GM19351 (cell line): ENCODE data around the gene PCDHB5.
"Not testable (repeated sequence)": the region's sequence is repeated elsewhere in the genome, so short reads cannot be mapped to it uniquely, and the experiment has no call there.

ENCODE experiments used
- ATAC-seq: cut with Tn5 transposase; IDR thresholded peaks from one replicate; pipeline ENCODE4 v1.9.1; 2021; ENCODE audit warnings: mild to moderate bottlenecking, moderate library complexity; ENCODE audit not compliant: unreplicated experiment

The PCDHB5 gene

DNA sequence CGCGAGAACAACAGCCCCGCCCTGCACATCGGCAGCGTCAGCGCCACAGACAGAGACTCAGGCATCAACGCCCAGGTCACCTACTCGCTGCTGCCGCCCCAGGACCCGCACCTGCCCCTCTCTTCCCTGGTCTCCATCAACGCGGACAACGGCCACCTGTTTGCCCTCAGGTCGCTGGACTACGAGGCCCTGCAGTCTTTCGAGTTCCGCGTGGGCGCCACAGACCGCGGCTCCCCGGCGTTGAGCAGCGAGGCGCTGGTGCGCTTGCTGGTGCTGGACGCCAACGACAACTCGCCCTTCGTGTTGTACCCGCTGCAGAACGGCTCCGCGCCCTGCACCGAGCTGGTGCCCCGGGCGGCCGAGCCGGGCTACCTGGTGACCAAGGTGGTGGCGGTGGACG is 16.6 kb downstream of the PCDHB5 start:
- not testable (repeated sequence) for ATAC-seq

DNA sequence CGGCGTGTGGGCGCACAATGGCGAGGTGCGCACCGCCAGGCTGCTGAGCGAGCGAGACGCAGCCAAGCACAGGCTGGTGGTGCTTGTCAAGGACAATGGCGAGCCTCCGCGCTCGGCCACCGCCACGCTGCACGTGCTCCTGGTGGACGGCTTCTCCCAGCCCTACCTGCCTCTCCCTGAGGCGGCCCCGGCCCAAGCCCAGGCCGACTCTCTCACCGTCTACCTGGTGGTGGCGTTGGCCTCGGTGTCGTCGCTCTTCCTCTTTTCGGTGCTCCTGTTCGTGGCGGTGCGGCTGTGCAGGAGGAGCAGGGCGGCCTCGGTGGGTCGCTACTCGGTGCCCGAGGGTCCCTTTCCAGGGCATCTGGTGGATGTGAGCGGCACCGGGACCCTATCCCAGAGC is 17.1 kb downstream of the PCDHB5 start:
- ATAC-seq, result not testable (repeated sequence)

DNA sequence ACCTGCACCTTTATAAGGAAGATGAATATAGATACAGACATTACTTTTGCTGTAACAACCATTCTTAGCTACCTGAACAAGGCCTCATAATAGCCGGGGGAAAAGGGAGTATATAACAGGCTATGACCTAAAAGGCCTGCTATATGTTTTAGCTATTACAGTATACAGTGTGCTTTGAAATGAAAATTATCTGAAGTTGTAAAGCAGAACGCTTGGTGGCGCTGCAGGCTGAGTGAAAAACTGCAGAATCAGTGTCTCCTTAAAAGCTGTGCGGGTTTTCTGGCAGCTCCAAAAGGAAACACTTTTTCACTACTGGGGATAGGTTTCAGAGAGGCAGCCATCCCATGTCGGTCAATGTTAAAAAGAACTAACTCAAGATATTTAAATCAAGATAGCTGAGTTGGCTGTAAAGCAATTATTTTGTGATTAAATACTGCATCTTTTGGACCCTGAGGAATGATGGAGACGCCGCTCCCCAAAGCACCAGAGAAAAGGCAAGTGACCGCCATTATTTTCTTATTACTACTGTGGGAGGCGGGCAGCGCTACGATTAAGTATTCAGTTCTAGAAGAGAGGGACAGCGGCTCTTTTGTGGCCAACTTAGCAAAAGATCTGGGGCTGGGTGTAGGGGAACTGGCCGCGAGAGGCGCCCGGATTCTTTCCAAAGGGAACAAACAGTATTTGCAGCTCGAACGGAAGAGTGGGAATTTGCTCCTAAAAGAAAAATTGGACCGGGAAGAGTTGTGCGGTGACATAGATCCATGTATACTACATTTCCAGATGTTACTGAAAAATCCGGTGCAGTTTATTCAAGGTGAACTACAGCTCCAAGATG is 20.8 kb downstream of the PCDHB5 start:
- ATAC-seq, result no peak

DNA sequence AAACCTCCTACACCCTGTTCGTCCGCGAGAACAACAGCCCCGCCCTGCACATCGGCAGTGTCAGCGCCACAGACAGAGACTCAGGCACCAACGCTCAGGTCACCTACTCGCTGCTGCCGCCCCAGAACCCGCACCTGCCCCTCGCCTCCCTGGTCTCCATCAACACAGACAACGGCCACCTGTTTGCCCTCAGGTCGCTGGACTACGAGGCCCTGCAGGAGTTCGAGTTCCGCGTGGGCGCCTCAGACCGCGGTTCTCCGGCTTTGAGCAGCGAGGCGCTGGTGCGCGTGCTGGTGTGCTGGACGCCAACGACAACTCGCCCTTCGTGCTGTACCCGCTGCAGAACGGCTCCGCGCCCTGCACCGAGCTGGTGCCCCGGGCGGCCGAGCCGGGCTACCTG is 22.4 kb downstream of the PCDHB5 start:
- ATAC-seq, result not testable (repeated sequence)

DNA sequence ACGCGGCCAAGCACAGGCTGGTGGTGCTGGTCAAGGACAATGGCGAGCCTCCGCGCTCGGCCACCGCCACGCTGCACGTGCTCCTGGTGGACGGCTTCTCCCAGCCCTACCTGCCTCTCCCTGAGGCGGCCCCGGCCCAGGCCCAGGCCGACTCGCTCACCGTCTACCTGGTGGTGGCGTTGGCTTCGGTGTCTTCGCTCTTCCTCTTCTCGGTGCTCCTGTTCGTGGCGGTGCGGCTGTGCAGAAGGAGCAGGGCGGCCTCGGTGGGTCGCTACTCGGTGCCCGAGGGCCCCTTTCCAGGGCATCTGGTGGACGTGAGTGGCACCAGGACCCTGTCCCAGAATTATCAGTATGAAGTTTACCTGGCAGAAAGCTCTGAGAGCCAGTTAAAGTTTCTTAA is 22.9 kb downstream of the PCDHB5 start:
- not testable (repeated sequence) for ATAC-seq

DNA sequence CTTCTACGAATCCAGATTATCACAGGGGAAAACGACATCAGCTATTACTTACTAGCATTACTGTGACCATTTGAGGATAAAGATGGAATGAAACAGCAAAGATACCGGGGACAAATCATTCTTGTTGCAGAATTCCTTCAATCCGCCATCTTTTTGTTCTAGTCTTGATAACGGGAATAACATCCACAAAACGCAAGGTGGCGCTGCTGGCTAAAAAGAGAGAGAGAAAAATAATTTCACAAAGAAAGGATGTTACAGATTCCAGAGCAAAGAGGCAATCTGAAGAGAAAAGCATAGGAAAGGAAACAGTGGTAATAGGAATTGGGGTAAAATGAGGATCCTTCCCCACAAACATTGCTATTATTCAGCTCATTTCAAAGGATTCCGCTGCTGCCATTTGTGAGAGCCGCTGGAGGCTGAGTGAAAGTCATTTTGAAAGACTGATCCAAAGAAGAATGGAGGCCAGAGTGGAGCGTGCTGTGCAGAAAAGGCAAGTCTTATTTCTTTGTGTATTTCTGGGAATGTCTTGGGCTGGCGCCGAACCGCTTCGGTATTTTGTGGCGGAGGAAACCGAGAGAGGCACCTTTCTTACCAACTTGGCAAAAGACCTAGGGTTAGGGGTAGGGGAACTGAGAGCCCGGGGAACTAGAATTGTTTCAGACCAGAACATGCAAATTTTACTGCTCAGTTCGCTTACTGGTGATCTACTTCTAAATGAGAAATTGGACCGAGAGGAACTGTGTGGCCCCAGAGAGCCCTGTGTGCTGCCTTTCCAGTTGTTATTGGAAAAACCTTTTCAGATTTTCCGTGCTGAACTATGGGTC is 37.6 kb downstream of the PCDHB5 start, which contains the start of gene PCDHB7:
PCDHB7 (plus strand) TSS at position 264 of the 824 bp plus-strand sequence; CDS start at position 456, 192 bp downstream.
- no peak for ATAC-seq

DNA sequence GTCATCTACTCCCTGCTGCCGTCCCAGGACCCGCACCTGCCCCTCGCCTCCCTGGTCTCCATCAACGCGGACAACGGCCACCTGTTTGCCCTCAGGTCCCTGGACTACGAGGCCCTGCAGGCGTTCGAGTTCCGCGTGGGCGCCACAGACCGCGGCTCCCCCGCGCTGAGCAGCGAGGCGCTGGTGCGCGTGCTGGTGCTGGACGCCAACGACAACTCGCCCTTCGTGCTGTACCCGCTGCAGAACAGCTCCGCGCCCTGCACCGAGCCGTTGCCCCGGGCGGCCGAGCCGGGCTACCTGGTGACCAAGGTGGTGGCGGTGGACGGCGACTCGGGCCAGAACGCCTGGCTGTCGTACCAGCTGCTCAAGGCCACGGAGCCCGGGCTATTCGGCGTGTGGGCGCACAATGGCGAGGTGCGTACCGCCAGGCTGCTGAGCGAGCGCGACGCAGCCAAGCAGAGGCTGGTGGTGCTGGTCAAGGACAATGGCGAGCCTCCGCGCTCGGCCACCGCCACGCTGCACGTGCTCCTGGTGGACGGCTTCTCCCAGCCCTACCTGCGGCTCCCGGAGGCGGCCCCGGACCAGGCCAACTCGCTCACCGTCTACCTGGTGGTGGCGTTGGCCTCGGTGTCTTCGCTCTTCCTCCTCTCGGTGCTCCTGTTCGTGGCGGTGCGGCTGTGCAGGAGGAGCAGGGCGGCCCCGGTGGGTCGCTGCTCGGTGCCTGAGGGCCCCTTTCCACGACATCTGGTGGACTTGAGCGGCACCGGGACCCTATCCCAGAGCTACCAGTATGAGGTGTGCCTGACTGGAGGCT is 39.5 kb downstream of the PCDHB5 start:
- not testable (repeated sequence) for ATAC-seq

DNA sequence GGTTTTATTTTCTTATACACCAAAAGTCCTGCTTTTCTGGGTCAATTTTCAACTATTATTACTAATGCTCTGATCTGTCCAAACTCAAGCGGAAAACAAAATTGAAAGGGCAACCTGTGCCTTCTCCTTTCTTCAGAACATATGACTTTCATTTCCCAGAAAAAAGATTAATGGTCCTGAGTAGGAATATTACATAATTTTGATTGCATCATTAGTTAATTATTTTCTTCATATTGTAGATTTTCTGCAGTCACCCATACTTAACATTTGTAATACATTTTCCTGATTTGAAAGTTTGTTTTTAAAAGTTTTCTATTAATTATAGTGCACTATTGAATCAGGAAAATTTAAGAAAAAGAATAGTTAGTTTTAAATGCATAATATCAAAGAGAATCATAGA is 40.9 kb downstream of the PCDHB5 start:
- no peak for ATAC-seq

DNA sequence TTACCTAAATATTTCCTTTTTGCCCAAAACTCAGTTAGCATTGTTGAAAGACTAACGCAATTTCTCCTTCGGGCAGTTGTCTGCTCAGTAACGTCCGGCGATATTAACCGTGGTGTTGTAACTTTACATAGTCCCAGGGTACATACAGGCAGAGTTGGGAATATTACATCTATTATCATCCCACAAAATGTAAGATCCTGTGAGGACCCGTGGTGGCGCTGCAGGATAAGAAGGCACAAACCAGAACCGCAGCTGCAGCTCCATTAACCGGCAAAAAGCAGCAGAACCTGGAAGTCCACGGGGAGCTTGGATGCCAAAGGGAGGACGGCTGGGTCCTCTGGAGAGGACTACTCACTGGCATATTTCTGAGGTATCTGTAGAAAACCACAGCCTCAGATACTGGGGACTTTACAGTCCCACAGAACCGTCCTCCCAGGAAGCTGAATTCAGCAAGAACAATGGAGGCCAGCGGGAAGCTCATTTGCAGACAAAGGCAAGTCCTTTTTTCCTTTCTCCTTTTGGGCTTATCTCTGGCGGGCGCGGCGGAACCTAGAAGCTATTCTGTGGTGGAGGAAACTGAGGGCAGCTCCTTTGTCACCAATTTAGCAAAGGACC is 42.7 kb downstream of the PCDHB5 start, which contains the start of gene PCDHB8:
PCDHB8 (plus strand) TSS at position 214 of the 615 bp plus-strand sequence; CDS start at position 459, 245 bp downstream.
- ATAC-seq, result not testable (repeated sequence)

DNA sequence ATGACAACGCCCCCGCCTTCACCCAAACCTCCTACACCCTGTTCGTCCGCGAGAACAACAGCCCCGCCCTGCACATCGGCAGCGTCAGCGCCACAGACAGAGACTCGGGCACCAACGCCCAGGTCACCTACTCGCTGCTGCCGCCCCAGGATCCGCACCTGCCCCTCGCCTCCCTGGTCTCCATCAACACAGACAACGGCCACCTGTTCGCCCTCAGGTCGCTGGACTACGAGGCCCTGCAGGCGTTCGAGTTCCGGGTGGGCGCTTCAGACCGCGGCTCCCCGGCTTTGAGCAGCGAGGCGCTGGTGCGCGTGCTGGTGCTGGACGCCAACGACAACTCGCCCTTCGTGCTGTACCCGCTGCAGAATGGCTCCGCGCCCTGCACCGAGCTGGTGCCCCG is 44.4 kb downstream of the PCDHB5 start:
- not testable (repeated sequence) for ATAC-seq

DNA sequence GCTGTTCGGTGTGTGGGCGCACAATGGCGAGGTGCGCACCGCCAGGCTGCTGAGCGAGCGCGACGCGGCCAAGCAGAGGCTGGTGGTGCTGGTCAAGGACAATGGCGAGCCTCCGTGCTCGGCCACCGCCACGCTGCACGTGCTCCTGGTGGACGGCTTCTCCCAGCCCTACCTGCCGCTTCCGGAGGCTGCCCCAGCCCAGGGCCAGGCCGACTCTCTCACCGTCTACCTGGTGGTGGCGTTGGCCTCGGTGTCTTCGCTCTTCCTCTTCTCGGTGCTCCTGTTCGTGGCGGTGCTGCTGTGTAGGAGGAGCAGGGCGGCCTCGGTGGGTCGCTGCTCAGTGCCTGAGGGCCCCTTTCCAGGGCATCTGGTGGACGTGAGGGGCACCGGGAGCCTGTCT is 44.9 kb downstream of the PCDHB5 start:
- ATAC-seq, result not testable (repeated sequence)

DNA sequence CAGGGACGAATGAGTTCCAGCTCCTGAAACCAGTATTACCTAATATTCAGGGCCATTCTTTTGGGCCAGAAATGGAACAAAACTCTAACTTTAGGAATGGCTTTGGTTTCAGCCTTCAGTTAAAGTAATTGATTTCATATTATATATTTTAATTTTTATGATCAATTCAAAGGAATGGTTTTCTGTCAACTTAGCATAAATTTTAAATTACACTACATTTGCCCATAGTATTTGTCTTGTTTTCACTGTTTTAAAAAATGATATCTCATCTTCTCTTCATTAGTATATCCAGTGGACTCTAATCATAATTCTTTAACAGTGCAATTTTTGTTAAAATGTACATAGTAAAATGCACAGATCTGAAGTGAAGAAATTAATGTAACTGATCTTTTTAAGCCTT is 45.3 kb downstream of the PCDHB5 start:
- no peak for ATAC-seq

DNA sequence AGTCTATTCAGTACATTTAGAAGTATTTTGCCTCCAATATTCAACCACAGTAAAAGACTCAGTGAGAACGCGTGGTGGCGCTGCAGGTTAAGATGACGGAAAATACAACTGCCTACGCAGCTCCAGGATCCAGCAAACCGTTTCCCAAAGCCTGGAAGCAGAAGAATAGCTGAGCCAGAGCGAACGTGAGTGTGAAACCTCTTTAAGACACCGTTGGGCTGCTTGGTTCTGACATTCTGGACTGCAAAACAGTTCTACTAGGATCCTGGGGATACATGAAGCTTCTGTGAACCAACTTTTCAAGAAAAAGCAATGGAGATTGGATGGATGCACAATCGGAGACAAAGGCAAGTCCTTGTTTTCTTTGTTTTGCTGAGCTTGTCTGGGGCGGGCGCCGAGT is 47.2 kb downstream of the PCDHB5 start, which contains the start of gene PCDHB16:
PCDHB16 (plus strand) TSS at position 140 of the 400 bp plus-strand sequence; CDS start at position 313, 173 bp downstream.
- ATAC-seq, result no peak

DNA sequence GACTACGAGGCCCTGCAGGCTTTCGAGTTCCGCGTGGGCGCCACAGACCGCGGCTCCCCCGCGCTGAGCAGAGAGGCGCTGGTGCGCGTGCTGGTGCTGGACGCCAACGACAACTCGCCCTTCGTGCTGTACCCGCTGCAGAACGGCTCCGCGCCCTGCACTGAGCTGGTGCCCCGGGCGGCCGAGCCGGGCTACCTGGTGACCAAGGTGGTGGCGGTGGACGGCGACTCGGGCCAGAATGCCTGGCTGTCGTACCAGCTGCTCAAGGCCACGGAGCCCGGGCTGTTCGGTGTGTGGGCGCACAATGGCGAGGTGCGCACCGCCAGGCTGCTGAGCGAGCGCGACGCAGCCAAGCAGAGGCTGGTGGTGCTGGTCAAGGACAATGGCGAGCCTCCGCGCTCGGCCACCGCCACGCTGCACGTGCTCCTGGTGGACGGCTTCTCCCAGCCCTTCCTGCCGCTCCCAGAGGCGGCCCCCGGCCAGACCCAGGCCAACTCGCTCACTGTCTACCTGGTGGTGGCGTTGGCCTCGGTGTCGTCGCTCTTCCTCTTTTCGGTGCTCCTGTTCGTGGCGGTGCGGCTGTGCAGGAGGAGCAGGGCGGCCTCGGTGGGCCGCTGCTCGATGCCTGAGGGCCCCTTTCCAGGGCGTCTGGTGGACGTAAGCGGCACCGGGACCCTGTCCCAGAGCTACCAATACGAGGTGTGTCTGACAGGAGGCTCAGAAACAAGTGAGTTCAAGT is 49.3 kb downstream of the PCDHB5 start:
- ATAC-seq, result not testable (repeated sequence)

DNA sequence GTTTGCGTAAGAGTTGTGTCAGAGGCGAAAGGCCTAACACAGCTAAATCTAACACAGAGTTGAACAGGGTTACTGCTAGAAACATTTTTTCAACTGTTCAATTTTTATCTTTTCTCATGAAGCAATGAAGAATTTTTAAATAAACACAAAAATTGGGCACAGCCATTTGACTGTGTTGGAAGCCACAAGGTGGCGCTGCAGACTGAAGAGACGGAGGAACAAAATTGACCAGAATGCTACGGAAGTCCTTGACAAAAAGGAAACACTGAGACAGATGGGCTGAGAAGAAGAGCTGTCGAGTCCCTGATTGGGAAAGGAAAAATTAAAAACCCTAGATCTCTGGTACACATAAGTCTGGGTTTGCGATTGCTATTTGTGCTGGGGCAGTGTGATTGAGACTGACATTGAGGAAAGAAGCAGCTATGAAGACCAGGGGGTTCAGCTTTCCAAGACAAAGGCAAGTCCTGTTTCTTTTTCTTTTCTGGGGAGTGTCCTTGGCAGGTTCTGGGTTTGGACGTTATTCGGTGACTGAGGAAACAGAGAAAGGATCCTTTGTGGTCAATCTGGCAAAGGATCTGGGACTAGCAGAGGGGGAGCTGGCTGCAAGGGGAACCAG is 52.0 kb downstream of the PCDHB5 start, which contains the start of gene PCDHB9:
PCDHB9 (plus strand) TSS at position 265 of the 616 bp plus-strand sequence; CDS start at position 423, 158 bp downstream.
- ATAC-seq, result no peak
